Sigmoid colon (tissue), 7 donors: ENCODE results near the gene CYP3A7. TPM values are rescaled to one million over a fixed set of nuclear protein-coding genes. Genes with fewer than 3 reads are reported as not detected.
"Not testable (repeated sequence)": the region's sequence is repeated elsewhere in the genome, so short reads cannot be mapped to it uniquely, and the experiment has no call there.

Experiments
- DNase-seq: peaks from one replicate; pipeline ENCODE4 v3.0.0-alpha.2; 2019
- H3K27ac ChIP-seq, 4 donors: fragments of 200-600 bp; sonication (generic); one replicate each; pipeline ENCODE4 v1.5.1; 2016 to 2019; ENCODE audit warnings: mild to moderate bottlenecking in 1 of 4
- H3K27me3 ChIP-seq, 3 donors: fragments of 200-600 bp; sonication (generic); one replicate each; pipeline ENCODE4 v1.5.1; 2019; ENCODE audit warnings: mild to moderate bottlenecking in 1 of 3
- H3K36me3 ChIP-seq, 4 donors: fragments of 200-600 bp; sonication (generic); one replicate each; pipeline ENCODE4 v1.5.1; 2016 to 2019
- H3K4me1 ChIP-seq, 4 donors: fragments of 200-600 bp; sonication (generic); one replicate each; pipeline ENCODE4 v1.5.1; 2017 to 2019
- H3K4me3 ChIP-seq, 4 donors: fragments of 200-600 bp; sonication (generic); one replicate each; pipeline ENCODE4 v1.5.1; 2017 to 2019; ENCODE audit warnings: mild to moderate bottlenecking in 2 of 4, moderate library complexity in 1 of 4
- H3K9me3 ChIP-seq, 4 donors: fragments of 200-600 bp in 3 of 4; sonication (generic) in 3 of 4; one replicate each; pipeline versions ENCODE4 v1.5.1 to v1.6.1; 2013 to 2019
- EP300 ChIP-seq, 4 donors: sonication (generic); formaldehyde crosslinking; IDR thresholded peaks; one replicate each; pipeline ENCODE4 v1.6.1; 2017; ENCODE audit warnings: antibody characterized with exemption in 4 of 4
- POLR2A ChIP-seq, 2 donors: fragments of 450-650 bp; IDR thresholded peaks; one replicate each; pipeline ENCODE4 v1.6.1; 2016; ENCODE audit warnings: antibody characterized with exemption in 2 of 2, mild to moderate bottlenecking in 2 of 2, moderate library complexity in 2 of 2
- POLR2AphosphoS5 ChIP-seq, 4 donors: sonication (generic); formaldehyde crosslinking; IDR thresholded peaks; one replicate each; pipeline ENCODE4 v1.6.1; 2017; ENCODE audit warnings: antibody characterized with exemption in 4 of 4
- WGBS, 2 donors: extraction: QIAGEN DNeasy Blood & Tissue Kit; methylation state at CpG; one replicate each; pipeline ENCODE4 v1.1.7; 2013; 5-methylcytosine and 5-hydroxymethylcytosine counted together
- intact Hi-C: fragments of 100-400 bp; cut with DNase I; formaldehyde crosslinking; loops from one replicate; pipeline ENCODE4 v1.15.1; 2023
- polyA plus RNA-seq, 3 donors: library from polyadenylated mRNA; stranded (reverse); fragments of 200-250 nt; gene quantifications; one replicate each; pipeline ENCODE4 v1.2.3, GENCODE V29; 2013
- small RNA-seq, 3 donors: library from RNA; depleted of rRNA; stranded (forward); fragments of <200 nt; gene quantifications; one replicate each; pipeline ENCODE3, GENCODE V24; 2016
- total RNA-seq, 4 donors: library from RNA; depleted of rRNA; stranded (reverse); fragments of >200 nt; gene quantifications; one replicate each; pipeline ENCODE4 v1.1.0, GENCODE V29; 2016
- TF ChIP-seq, protein P1 (sequence below), 4 experiments: fragments of 450-650 bp in 3 of 4; fragments of 200-600 bp in 1 of 4; IDR thresholded peaks; one replicate each; pipeline ENCODE4 v1.5.1; 2016 to 2019; ENCODE audit warnings: antibody characterized with exemption in 4 of 4, mild to moderate bottlenecking in 3 of 4, moderate library complexity in 2 of 4
- donor health status: healthy with polysubstance abuse.
- donor health status: Bipolar disorder and iron deficiency.
- donor health status: healthy.

The CYP3A7 gene
- total and polyA plus RNA-seq, 7 donors, result 0.10 to 0.46 (median 0.34) TPM; not detected in 3

- no peak for TF ChIP-seq POLR2A (IDR thresholded peaks at IDR 0.05)
- TF ChIP-seq EP300 (IDR thresholded peaks at IDR 0.05), result no peak
- TF ChIP-seq, protein P1, sequence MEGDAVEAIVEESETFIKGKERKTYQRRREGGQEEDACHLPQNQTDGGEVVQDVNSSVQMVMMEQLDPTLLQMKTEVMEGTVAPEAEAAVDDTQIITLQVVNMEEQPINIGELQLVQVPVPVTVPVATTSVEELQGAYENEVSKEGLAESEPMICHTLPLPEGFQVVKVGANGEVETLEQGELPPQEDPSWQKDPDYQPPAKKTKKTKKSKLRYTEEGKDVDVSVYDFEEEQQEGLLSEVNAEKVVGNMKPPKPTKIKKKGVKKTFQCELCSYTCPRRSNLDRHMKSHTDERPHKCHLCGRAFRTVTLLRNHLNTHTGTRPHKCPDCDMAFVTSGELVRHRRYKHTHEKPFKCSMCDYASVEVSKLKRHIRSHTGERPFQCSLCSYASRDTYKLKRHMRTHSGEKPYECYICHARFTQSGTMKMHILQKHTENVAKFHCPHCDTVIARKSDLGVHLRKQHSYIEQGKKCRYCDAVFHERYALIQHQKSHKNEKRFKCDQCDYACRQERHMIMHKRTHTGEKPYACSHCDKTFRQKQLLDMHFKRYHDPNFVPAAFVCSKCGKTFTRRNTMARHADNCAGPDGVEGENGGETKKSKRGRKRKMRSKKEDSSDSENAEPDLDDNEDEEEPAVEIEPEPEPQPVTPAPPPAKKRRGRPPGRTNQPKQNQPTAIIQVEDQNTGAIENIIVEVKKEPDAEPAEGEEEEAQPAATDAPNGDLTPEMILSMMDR (IDR thresholded peaks at IDR 0.05), result no peak
- TF ChIP-seq POLR2AphosphoS5 (IDR thresholded peaks at IDR 0.05), result no peak
- Histone ChIP-seq H3K9me3 (no peaks in the 10 kb centered on the region), H3K4me3 (no peak overlapping the region), H3K36me3 (peaks cover 0 to 10% (median 0%) of the 10 kb centered on the region in 4 donors), H3K27ac (no peak overlapping the region), H3K27me3 (no peaks in the 10 kb centered on the region), H3K4me1 (no peaks in the 10 kb centered on the region)
- no peak for DNase-seq
- 76 to 85% methylated on average over 2 of the region's 2 CpGs for WGBS, 2 donors
- intact Hi-C loops, result no loop called here
Measured at GRCh38 chr7:99667179-99667578, 67.8 kb downstream of the CYP3A7 start.

GRCh38 chr7:99666013-99666395 is 69.0 kb downstream of the CYP3A7 start:
- intact Hi-C loops, result no loop called here
- no peaks in the 10 kb centered on the region for H3K27me3 ChIP-seq
- no peaks in the 10 kb centered on the region for H3K9me3 ChIP-seq
- H3K4me3 ChIP-seq, result no peak overlapping the region
- WGBS, 2 donors, result 87 to 97% methylated on average over 1 of the region's 1 CpG
- H3K27ac ChIP-seq, result no peak overlapping the region
- TF ChIP-seq, protein P1 (IDR thresholded peaks at IDR 0.05), result no peak
- H3K36me3 ChIP-seq, result peaks cover 0 to 10% (median 0%) of the 10 kb centered on the region in 4 donors
- no peak for DNase-seq
- no peaks in the 10 kb centered on the region for H3K4me1 ChIP-seq

GRCh38 chr7:99665312-99666012 is 69.5 kb downstream of the CYP3A7 start:
- Histone ChIP-seq H3K27me3 (no peaks in the 10 kb centered on the region), H3K4me1 (no peaks in the 10 kb centered on the region), H3K36me3 (peaks cover 0 to 13% (median 0%) of the 10 kb centered on the region in 4 donors), H3K4me3 (no peak overlapping the region), H3K9me3 (no peaks in the 10 kb centered on the region), H3K27ac (no peak overlapping the region)
- WGBS, 2 donors, result 96 to 97% methylated on average over 3 of the region's 3 CpGs
- TF ChIP-seq POLR2A (IDR thresholded peaks at IDR 0.05) (no peak), POLR2AphosphoS5 (IDR thresholded peaks at IDR 0.05) (no peak), EP300 (IDR thresholded peaks at IDR 0.05) (no peak)
- TF ChIP-seq, protein P1 (IDR thresholded peaks at IDR 0.05), result no peak
- intact Hi-C loops, result no loop called here
- no peak for DNase-seq

DNA sequence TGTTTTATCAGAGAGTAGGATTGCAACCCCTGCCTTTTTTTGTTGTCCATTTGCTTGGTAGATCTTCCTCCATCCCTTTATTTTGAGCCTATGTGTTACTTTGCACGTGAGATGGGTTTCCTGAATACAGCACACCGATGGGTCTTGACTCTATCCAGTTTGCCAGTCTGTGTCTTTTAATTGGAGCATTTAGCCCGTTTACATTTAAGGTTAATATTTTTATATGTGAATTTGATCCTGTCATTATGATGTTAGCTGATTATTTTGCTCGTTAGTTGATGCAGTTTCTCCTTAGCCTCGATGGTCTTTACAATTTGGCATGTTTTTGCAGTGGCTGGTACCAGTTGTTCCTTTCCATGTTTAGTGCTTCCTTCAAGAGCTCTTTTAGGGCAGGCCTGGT is 77.1 kb downstream of the CYP3A7 start:
- 92 to 95% methylated on average over 5 of the region's 5 CpGs for WGBS, 2 donors
- DNase-seq, intact Hi-C loops, H3K9me3 ChIP-seq, H3K27me3 ChIP-seq, H3K27ac ChIP-seq, H3K4me1 ChIP-seq, H3K4me3 ChIP-seq: not testable (repeated sequence)
- H3K36me3 ChIP-seq, result peaks cover 0 to 11% (median 0%) of the 10 kb centered on the region in 4 donors

Small RNAs within 50 kb of the gene (small RNA-seq; reads per million reads assigned to genes)
- gene CYP3A51P (0 reads per million in 3 donors), gene CYP3A7-CYP3A51P (0 reads per million in 3 donors)

Other genes with a start within 250 kb of the CYP3A7 start
- gene ZNF394, start 234.9 kb downstream of the CYP3A7 start, total RNA-seq, result 10 to 100 TPM; 29.4 to 38.8 (median 34.6) TPM
- 10 to 100 TPM; 19.2 to 25.5 (median 19.2) TPM for gene ZNF394, start 234.9 kb downstream of the CYP3A7 start, polyA plus RNA-seq
- gene ZKSCAN5, start 230.5 kb downstream of the CYP3A7 start, total RNA-seq, result 10 to 100 TPM in 1 of 4 donors, 1 to 10 TPM in 3; 7.7 to 12.5 (median 8.4) TPM
- 1 to 10 TPM; 3.0 to 4.9 (median 3.0) TPM for gene ZKSCAN5, start 230.5 kb downstream of the CYP3A7 start, polyA plus RNA-seq
- 1 to 10 TPM; 2.3 to 6.4 (median 4.6) TPM for gene FAM200A, start 183.1 kb downstream of the CYP3A7 start, total RNA-seq
- 1 to 10 TPM; 1.8 to 3.1 (median 2.4) TPM for gene FAM200A, start 183.1 kb downstream of the CYP3A7 start, polyA plus RNA-seq
- gene ZNF655, start 176.6 kb downstream of the CYP3A7 start, total RNA-seq, result 100 to 1,000 TPM; 124 to 148 (median 131) TPM
- 10 to 100 TPM; 45.0 to 56.9 (median 50.9) TPM for gene ZNF655, start 176.6 kb downstream of the CYP3A7 start, polyA plus RNA-seq
- 1 to 10 TPM in 1 of 4 donors, under 1 TPM in 1, not detected in 2; 0.41 to 1.8 TPM for gene TMEM225B, start 136.9 kb downstream of the CYP3A7 start, total RNA-seq
- gene TMEM225B, start 136.9 kb downstream of the CYP3A7 start, polyA plus RNA-seq, result under 1 TPM in 1 of 3 donors, not detected in 2; 0.38 TPM
- 10 to 100 TPM; 10.7 to 19.9 (median 14.9) TPM for gene ZSCAN25, start 118.2 kb downstream of the CYP3A7 start, total RNA-seq
- 1 to 10 TPM; 3.6 to 7.2 (median 3.9) TPM for gene ZSCAN25, start 118.2 kb downstream of the CYP3A7 start, polyA plus RNA-seq
- 1 to 10 TPM in 3 of 4 donors, under 1 TPM in 1; 0.54 to 7.5 (median 3.4) TPM for gene CYP3A5, start 55.2 kb downstream of the CYP3A7 start, total RNA-seq
- gene CYP3A5, start 55.2 kb downstream of the CYP3A7 start, polyA plus RNA-seq, result 10 to 100 TPM; 13.2 to 36.1 (median 13.6) TPM
- gene CYP3A4, start 49.0 kb upstream of the CYP3A7 start, total RNA-seq, result not detected
- gene CYP3A4, start 49.0 kb upstream of the CYP3A7 start, polyA plus RNA-seq, result 1 to 10 TPM in 1 of 3 donors, under 1 TPM in 2; 0.25 to 3.6 (median 0.69) TPM
- 1 to 10 TPM in 1 of 4 donors, not detected in 3; 1.4 TPM for gene CYP3A43, start 92.8 kb upstream of the CYP3A7 start, total RNA-seq
- not detected for gene CYP3A43, start 92.8 kb upstream of the CYP3A7 start, polyA plus RNA-seq
- not detected for gene OR2AE1, start 141.8 kb upstream of the CYP3A7 start, total RNA-seq
- gene OR2AE1, start 141.8 kb upstream of the CYP3A7 start, polyA plus RNA-seq, result under 1 TPM in 1 of 3 donors, not detected in 2; 0.06 TPM
- 10 to 100 TPM; 21.9 to 33.2 (median 29.6) TPM for gene TRIM4, start 184.3 kb upstream of the CYP3A7 start, total RNA-seq
- 10 to 100 TPM; 12.5 to 18.0 (median 17.4) TPM for gene TRIM4, start 184.3 kb upstream of the CYP3A7 start, polyA plus RNA-seq
- gene GJC3, start 194.4 kb upstream of the CYP3A7 start, total RNA-seq, result under 1 TPM in 3 of 4 donors, not detected in 1; 0.33 to 0.95 (median 0.71) TPM
- gene GJC3, start 194.4 kb upstream of the CYP3A7 start, polyA plus RNA-seq, result under 1 TPM in 1 of 3 donors, not detected in 2; 0.31 TPM
- 10 to 100 TPM in 1 of 4 donors, 1 to 10 TPM in 2, under 1 TPM in 1; 0.66 to 17.1 (median 4.1) TPM for gene AZGP1, start 240.8 kb upstream of the CYP3A7 start, total RNA-seq
- 10 to 100 TPM in 1 of 3 donors, 1 to 10 TPM in 2; 4.6 to 10.2 (median 7.9) TPM for gene AZGP1, start 240.8 kb upstream of the CYP3A7 start, polyA plus RNA-seq